ENCODE measurements around the gene SPTBN2.

GRCh38 chr11:66720899-66721470 lies 8.0 kb downstream of the SPTBN2 start:
- TF ChIP-seq, protein P1, sequence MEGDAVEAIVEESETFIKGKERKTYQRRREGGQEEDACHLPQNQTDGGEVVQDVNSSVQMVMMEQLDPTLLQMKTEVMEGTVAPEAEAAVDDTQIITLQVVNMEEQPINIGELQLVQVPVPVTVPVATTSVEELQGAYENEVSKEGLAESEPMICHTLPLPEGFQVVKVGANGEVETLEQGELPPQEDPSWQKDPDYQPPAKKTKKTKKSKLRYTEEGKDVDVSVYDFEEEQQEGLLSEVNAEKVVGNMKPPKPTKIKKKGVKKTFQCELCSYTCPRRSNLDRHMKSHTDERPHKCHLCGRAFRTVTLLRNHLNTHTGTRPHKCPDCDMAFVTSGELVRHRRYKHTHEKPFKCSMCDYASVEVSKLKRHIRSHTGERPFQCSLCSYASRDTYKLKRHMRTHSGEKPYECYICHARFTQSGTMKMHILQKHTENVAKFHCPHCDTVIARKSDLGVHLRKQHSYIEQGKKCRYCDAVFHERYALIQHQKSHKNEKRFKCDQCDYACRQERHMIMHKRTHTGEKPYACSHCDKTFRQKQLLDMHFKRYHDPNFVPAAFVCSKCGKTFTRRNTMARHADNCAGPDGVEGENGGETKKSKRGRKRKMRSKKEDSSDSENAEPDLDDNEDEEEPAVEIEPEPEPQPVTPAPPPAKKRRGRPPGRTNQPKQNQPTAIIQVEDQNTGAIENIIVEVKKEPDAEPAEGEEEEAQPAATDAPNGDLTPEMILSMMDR (IDR thresholded peaks at IDR 0.05) = no peak
- TF ChIP-seq POLR2A (IDR thresholded peaks at IDR 0.05) = no peak
